GM23338 (cell line): ENCODE measurements around the gene SLC7A4.

Source experiments
- CREB1 ChIP-seq: fragments of 250-450 bp; sonication (Bioruptor Pico); IDR thresholded peaks from 2 replicates; pipeline ENCODE4 v1.5.0; 2020; ENCODE audit warnings: low read depth, mild to moderate bottlenecking, moderate library complexity
- EZH2 ChIP-seq: fragments of 200-600 bp; sonication (generic); IDR thresholded peaks from one replicate; pipeline ENCODE4 v1.8.0; 2017; ENCODE audit warnings: antibody characterized with exemption, mild to moderate bottlenecking, low read depth; ENCODE audit not compliant: unreplicated experiment
- EZH2phosphoT487 ChIP-seq: fragments of 200-600 bp; sonication (generic); IDR thresholded peaks from one replicate; pipeline ENCODE4 v1.8.1; 2018; ENCODE audit warnings: antibody characterized with exemption; ENCODE audit not compliant: unreplicated experiment
- POLR2AphosphoS5 ChIP-seq: IDR thresholded peaks from 2 replicates; pipeline ENCODE4 v1.6.1; 2016; ENCODE audit warnings: antibody characterized with exemption, low read depth
- STAT1 ChIP-seq: IDR thresholded peaks from one replicate; pipeline ENCODE4 v1.6.1; 2016; ENCODE audit warnings: antibody characterized with exemption; ENCODE audit not compliant: unreplicated experiment
- ZNF114 ChIP-seq: fragments of 250-450 bp; sonication (Bioruptor Pico); IDR thresholded peaks from 2 replicates; pipeline ENCODE4 v1.5.0; 2020; ENCODE audit warnings: mild to moderate bottlenecking, moderate library complexity
- TF ChIP-seq, protein P1 (sequence below), 2 experiments: fragments of 200-600 bp in 1 of 2; sonication (generic) in 1 of 2; conservative IDR thresholded peaks; 2 replicates each; pipeline versions ENCODE4 v1.5.1 to v1.6.1; 2016 to 2017; ENCODE audit warnings: antibody characterized with exemption in 2 of 2, low read depth in 2 of 2, mild to moderate bottlenecking in 2 of 2, moderate library complexity in 1 of 2
- TF ChIP-seq, protein P2 (sequence below): IDR thresholded peaks from one replicate; pipeline ENCODE4 v1.6.1; 2018; ENCODE audit warnings: antibody characterized with exemption; ENCODE audit not compliant: unreplicated experiment
- TF ChIP-seq, protein P3 (sequence below): IDR thresholded peaks from 2 replicates; pipeline ENCODE4 v1.6.1; 2016; ENCODE audit warnings: antibody characterized with exemption

DNA sequence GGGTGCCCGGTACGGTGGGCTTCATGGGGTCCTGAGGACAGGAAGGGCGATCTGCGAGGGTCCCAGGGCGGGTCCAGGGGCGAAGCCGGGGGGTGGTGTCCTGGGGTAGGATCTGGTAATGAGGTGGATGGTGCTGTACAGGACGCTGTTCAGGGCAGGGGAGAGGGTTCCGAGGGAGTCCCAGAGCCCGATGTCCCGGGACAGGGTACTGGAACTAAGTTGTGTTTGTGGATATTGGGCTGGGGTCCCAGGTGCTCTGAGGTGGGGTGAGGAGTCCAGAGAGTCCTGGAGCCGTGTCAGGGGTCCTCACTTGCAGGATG is 49.8 kb downstream of the SLC7A4 start:
- TF ChIP-seq, protein P1, sequence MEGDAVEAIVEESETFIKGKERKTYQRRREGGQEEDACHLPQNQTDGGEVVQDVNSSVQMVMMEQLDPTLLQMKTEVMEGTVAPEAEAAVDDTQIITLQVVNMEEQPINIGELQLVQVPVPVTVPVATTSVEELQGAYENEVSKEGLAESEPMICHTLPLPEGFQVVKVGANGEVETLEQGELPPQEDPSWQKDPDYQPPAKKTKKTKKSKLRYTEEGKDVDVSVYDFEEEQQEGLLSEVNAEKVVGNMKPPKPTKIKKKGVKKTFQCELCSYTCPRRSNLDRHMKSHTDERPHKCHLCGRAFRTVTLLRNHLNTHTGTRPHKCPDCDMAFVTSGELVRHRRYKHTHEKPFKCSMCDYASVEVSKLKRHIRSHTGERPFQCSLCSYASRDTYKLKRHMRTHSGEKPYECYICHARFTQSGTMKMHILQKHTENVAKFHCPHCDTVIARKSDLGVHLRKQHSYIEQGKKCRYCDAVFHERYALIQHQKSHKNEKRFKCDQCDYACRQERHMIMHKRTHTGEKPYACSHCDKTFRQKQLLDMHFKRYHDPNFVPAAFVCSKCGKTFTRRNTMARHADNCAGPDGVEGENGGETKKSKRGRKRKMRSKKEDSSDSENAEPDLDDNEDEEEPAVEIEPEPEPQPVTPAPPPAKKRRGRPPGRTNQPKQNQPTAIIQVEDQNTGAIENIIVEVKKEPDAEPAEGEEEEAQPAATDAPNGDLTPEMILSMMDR (conservative IDR thresholded peaks at IDR 0.05; ENCODE audit: low read depth in 2 of 2): no peak
- TF ChIP-seq CREB1 (CRISPR knock-in tag) (no peak), EZH2 (no peak), POLR2AphosphoS5 (no peak), ZNF114 (CRISPR knock-in tag) (no peak), EZH2phosphoT487 (no peak), STAT1 (no peak)
- TF ChIP-seq, protein P2, sequence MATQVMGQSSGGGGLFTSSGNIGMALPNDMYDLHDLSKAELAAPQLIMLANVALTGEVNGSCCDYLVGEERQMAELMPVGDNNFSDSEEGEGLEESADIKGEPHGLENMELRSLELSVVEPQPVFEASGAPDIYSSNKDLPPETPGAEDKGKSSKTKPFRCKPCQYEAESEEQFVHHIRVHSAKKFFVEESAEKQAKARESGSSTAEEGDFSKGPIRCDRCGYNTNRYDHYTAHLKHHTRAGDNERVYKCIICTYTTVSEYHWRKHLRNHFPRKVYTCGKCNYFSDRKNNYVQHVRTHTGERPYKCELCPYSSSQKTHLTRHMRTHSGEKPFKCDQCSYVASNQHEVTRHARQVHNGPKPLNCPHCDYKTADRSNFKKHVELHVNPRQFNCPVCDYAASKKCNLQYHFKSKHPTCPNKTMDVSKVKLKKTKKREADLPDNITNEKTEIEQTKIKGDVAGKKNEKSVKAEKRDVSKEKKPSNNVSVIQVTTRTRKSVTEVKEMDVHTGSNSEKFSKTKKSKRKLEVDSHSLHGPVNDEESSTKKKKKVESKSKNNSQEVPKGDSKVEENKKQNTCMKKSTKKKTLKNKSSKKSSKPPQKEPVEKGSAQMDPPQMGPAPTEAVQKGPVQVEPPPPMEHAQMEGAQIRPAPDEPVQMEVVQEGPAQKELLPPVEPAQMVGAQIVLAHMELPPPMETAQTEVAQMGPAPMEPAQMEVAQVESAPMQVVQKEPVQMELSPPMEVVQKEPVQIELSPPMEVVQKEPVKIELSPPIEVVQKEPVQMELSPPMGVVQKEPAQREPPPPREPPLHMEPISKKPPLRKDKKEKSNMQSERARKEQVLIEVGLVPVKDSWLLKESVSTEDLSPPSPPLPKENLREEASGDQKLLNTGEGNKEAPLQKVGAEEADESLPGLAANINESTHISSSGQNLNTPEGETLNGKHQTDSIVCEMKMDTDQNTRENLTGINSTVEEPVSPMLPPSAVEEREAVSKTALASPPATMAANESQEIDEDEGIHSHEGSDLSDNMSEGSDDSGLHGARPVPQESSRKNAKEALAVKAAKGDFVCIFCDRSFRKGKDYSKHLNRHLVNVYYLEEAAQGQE: no peak
- TF ChIP-seq, protein P3, sequence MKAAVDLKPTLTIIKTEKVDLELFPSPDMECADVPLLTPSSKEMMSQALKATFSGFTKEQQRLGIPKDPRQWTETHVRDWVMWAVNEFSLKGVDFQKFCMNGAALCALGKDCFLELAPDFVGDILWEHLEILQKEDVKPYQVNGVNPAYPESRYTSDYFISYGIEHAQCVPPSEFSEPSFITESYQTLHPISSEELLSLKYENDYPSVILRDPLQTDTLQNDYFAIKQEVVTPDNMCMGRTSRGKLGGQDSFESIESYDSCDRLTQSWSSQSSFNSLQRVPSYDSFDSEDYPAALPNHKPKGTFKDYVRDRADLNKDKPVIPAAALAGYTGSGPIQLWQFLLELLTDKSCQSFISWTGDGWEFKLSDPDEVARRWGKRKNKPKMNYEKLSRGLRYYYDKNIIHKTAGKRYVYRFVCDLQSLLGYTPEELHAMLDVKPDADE: no peak
